Brain pericyte (primary cell): Measurements from ENCODE around the gene FAM90A26.
"Not testable (repeated sequence)": the region's sequence is repeated elsewhere in the genome, so short reads cannot be mapped to it uniquely, and the experiment has no call there.

ENCODE experiments used
- DNase-seq: peaks from one replicate; pipeline ENCODE4 v3.0.0-alpha.2; 2012; ENCODE audit warnings: low read depth, low spot score

Gene FAM90A26

DNA sequence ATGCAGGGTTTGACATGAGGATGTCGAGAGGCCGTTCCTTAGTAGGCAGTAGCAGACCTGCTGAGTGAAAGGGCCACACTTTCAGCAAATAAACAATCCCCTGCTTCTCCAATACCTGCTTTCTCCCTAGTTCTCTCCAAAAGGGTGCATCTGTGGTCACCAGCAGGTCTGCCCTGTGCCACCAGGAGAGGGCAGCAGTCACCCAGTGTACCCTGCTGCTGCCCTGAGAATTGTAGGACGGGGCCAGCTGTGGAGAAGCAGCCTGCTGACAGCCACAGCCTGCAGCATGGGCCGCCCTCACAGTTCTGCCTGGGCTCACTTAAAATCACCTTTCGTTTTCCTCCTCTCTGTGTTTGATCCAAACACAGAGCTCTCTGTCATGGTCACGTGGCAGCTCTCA lies 11.8 kb upstream of the FAM90A26 start:
- not testable (repeated sequence) for DNase-seq

DNA sequence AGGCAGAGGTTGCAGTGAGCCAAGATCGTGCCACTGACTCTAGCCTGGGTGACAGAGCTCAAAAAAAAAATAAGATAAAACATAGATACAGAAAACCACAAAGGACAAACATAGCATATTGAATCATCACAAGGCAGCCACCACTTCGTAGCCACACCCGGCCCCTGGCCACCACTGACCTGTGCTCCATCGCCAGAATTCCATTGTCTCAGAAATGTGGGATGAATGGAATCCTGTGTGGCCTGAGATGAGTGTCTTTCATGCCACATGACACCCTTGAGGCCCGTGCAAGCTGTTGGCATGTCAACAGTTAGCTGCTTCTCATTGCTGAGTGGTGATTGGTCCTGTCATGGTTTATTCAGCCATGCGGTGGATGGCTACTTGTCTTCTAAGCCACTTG lies 10.2 kb upstream of the FAM90A26 start:
- not testable (repeated sequence) for DNase-seq

DNA sequence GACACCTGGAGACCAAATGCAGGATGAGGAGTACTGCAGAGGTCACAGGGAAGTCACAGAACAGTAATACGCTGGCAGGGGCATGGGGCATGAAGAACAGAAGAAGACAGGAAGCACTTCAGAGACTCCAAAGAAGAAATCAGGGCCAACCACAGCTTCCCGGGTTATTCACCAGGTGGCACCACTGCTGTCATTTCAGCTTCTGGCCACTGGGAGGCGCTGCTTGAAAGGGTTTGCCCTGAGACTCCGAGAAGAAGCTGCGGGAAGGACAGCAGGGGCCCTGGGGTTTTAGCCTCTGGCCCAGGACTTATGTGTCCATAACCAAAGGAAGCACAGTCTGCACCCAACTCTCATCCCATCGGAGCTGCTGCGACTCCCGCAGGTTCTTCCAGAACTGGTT lies 4.2 kb upstream of the FAM90A26 start:
- DNase-seq = not testable (repeated sequence)

DNA sequence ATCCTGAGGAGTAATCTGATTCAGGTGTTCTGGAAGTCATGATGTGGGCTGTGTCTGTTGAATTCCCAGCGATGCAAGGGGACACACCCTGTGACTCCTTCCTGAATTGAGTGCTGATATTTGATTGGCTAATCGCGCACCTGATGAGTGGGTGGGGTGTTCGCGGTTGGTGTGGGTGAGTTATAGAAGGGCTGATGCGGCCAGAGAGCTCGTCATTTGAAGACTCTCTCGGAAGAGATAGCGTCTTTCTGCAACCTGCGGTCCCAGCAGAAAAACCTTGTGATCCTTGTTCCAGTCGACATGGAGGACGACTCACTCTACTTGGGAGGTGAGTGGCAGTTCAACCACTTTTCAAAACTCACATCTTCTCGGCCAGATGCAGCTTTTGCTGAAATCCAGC lies 40.1 kb downstream of the FAM90A26 start, which contains the start of gene USP17L10:
TSS of gene USP17L10 (plus strand) at position 301 of the 400 bp plus-strand sequence. CDS start at position 301, 0 bp downstream.
- not testable (repeated sequence) for DNase-seq

DNA sequence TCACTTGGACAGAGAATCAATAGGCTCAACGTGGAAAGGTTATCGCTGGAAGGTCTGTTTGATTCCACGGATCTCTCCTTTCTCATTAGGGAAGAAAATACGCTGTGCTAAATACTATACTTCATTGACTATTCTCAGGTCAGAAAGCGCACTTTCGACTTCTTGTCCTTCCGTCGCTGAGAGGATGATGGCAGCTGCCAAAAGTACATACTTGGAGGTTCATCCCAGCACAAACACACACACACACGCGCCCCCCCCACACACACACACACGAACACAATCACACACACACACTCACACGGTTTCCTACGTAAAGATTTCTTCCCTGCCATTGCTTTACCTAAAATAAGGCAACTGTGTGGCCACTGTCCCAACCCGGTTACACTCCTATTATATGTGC lies 44.5 kb downstream of the FAM90A26 start:
- DNase-seq = not testable (repeated sequence)

DNA sequence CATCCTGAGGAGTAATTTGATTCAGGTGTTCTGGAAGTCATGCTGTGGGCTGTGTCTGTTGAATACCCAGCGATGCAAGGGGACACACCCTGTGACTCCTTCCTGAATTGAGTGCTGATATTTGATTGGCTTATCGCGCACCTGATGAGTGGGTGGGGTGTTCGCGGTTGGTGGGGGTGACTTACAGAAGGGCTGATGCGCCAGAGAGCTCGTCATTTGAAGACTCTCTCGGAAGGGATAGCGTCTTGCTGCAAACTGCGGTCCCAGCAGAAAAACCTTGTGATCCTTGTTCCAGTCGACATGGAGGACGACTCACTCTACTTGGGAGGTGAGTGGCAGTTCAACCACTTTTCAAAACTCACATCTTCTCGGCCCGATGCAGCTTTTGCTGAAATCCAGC lies 44.9 kb downstream of the FAM90A26 start, which contains the start of gene USP17L11:
TSS of gene USP17L11 (plus strand) at position 301 of the 400 bp plus-strand sequence. CDS start at position 301, 0 bp downstream.
- not testable (repeated sequence) for DNase-seq

DNA sequence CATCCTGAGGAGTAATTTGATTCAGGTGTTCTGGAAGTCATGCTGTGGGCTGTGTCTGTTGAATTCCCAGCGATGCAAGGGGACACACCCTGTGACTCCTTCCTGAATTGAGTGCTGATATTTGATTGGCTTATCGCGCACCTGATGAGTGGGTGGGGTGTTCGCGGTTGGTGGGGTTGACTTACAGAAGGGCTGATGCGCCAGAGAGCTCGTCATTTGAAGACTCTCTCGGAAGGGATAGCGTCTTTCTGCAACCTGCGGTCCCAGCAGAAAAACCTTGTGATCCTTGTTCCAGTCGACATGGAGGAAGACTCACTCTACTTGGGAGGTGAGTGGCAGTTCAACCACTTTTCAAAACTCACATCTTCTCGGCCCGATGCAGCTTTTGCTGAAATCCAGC lies 49.6 kb downstream of the FAM90A26 start, which contains the start of gene USP17L12:
TSS of gene USP17L12 (plus strand) at position 301 of the 400 bp plus-strand sequence. CDS start at position 301, 0 bp downstream.
- DNase-seq = not testable (repeated sequence)

DNA sequence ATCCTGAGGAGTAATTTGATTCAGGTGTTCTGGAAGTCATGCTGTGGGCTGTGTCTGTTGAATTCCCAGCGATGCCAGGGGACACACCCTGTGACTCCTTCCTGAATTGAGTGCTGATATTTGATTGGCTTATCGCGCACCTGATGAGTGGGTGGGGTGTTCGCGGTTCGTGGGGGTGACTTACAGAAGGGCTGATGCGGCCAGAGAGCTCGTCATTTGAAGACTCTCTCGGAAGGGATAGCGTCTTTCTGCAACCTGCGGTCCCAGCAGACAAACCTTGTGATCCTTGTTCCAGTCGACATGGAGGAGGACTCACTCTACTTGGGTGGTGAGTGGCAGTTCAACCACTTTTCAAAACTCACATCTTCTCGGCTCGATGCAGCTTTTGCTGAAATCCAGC lies 54.4 kb downstream of the FAM90A26 start, which contains the start of gene USP17L13:
TSS of gene USP17L13 (plus strand) at position 301 of the 400 bp plus-strand sequence. CDS start at position 301, 0 bp downstream.
- DNase-seq = not testable (repeated sequence)
